ENCODE data around the gene CDC40.
A peak's percentile ranks its signal among the peaks of the same experiment; 100 is the strongest.

The CDC40 gene

DNA sequence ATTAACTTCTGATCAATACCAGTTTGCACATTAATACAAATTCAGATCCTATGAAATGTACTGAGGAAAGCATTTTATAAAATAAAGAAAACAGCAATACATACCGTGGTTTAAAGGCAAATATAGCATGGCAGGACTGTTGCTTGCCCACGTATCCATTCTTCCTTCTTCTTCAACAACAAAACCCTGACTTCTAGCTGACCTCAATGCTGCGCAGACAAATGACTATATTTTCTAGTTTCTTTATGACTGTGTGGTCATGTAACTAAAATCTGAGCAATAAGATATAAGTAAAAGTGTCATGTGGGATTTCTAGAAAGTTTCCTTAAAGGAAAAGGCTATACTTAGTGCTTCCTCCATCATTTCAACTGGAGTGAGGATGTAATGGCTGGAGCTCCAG, 85.0 kb downstream of the CDC40 start (continued):
- TF ChIP-seq TOX (CRISPR knock-in tag; IDR thresholded peaks at IDR 0.05; ENCODE audit: borderline replicate concordance): no peak
- no peak for TF ChIP-seq ZFP3 (CRISPR knock-in tag; IDR thresholded peaks at IDR 0.05)
- no peak for TF ChIP-seq ZNF565 (CRISPR knock-in tag; conservative IDR thresholded peaks at IDR 0.05; ENCODE audit: low read depth)
- no peak for TF ChIP-seq RARB (CRISPR knock-in tag; IDR thresholded peaks at IDR 0.05)

DNA sequence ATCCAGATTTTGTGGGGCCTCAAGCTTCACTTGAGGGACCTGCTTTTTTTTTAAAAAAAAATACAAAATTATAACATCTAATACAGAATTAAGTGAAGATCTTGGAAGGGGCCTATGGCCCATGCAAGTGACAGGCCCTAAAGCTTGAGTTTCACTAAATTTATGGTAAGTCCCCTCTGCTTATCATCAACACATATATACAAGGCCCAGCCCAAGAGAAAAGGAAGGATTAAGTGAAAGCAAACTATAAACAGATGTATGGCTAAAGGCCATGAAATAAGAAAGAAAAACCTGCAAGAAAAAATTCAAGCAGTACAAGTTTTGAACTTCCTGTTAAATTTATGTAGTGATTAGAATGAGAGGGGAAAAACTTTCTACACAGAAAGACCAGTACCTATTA, 86.8 kb downstream of the CDC40 start:
- TF ChIP-seq RARB (CRISPR knock-in tag; IDR thresholded peaks at IDR 0.05) (no peak), OSR1 (CRISPR knock-in tag; IDR thresholded peaks at IDR 0.05) (no peak), TOX (CRISPR knock-in tag; IDR thresholded peaks at IDR 0.05; ENCODE audit: borderline replicate concordance) (no peak), CSDC2 (CRISPR knock-in tag; IDR thresholded peaks at IDR 0.05) (no peak), ISL1 (CRISPR knock-in tag; IDR thresholded peaks at IDR 0.05) (no peak), ZNF8 (CRISPR knock-in tag; IDR thresholded peaks at IDR 0.05) (no peak), SNAI2 (CRISPR knock-in tag; IDR thresholded peaks at IDR 0.05) (no peak), ZFP30 (CRISPR knock-in tag; IDR thresholded peaks at IDR 0.05) (no peak), ZNF565 (CRISPR knock-in tag; conservative IDR thresholded peaks at IDR 0.05; ENCODE audit: low read depth) (no peak), BACH2 (CRISPR knock-in tag; IDR thresholded peaks at IDR 0.05; ENCODE audit: borderline replicate concordance) (no peak), ZFP3 (CRISPR knock-in tag; IDR thresholded peaks at IDR 0.05) (no peak), PPARA (CRISPR knock-in tag; IDR thresholded peaks at IDR 0.05; ENCODE audit: borderline replicate concordance) (no peak), TCF4 (CRISPR knock-in tag; IDR thresholded peaks at IDR 0.05; ENCODE audit: borderline replicate concordance) (no peak), ZNF70 (CRISPR knock-in tag; IDR thresholded peaks at IDR 0.05) (no peak), ZC3H10 (CRISPR knock-in tag; IDR thresholded peaks at IDR 0.05) (no peak), ARNTL (CRISPR knock-in tag; IDR thresholded peaks at IDR 0.05; ENCODE audit: borderline replicate concordance, low read depth) (no peak)
- TF ChIP-seq, protein P1, sequence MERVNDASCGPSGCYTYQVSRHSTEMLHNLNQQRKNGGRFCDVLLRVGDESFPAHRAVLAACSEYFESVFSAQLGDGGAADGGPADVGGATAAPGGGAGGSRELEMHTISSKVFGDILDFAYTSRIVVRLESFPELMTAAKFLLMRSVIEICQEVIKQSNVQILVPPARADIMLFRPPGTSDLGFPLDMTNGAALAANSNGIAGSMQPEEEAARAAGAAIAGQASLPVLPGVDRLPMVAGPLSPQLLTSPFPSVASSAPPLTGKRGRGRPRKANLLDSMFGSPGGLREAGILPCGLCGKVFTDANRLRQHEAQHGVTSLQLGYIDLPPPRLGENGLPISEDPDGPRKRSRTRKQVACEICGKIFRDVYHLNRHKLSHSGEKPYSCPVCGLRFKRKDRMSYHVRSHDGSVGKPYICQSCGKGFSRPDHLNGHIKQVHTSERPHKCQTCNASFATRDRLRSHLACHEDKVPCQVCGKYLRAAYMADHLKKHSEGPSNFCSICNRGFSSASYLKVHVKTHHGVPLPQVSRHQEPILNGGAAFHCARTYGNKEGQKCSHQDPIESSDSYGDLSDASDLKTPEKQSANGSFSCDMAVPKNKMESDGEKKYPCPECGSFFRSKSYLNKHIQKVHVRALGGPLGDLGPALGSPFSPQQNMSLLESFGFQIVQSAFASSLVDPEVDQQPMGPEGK (CRISPR knock-in tag; IDR thresholded peaks at IDR 0.05; ENCODE audit: borderline replicate concordance): no peak
- TF ChIP-seq, protein P2, sequence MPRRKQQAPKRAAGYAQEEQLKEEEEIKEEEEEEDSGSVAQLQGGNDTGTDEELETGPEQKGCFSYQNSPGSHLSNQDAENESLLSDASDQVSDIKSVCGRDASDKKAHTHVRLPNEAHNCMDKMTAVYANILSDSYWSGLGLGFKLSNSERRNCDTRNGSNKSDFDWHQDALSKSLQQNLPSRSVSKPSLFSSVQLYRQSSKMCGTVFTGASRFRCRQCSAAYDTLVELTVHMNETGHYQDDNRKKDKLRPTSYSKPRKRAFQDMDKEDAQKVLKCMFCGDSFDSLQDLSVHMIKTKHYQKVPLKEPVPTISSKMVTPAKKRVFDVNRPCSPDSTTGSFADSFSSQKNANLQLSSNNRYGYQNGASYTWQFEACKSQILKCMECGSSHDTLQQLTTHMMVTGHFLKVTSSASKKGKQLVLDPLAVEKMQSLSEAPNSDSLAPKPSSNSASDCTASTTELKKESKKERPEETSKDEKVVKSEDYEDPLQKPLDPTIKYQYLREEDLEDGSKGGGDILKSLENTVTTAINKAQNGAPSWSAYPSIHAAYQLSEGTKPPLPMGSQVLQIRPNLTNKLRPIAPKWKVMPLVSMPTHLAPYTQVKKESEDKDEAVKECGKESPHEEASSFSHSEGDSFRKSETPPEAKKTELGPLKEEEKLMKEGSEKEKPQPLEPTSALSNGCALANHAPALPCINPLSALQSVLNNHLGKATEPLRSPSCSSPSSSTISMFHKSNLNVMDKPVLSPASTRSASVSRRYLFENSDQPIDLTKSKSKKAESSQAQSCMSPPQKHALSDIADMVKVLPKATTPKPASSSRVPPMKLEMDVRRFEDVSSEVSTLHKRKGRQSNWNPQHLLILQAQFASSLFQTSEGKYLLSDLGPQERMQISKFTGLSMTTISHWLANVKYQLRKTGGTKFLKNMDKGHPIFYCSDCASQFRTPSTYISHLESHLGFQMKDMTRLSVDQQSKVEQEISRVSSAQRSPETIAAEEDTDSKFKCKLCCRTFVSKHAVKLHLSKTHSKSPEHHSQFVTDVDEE (CRISPR knock-in tag; IDR thresholded peaks at IDR 0.05): no peak
- TF ChIP-seq, protein P3, sequence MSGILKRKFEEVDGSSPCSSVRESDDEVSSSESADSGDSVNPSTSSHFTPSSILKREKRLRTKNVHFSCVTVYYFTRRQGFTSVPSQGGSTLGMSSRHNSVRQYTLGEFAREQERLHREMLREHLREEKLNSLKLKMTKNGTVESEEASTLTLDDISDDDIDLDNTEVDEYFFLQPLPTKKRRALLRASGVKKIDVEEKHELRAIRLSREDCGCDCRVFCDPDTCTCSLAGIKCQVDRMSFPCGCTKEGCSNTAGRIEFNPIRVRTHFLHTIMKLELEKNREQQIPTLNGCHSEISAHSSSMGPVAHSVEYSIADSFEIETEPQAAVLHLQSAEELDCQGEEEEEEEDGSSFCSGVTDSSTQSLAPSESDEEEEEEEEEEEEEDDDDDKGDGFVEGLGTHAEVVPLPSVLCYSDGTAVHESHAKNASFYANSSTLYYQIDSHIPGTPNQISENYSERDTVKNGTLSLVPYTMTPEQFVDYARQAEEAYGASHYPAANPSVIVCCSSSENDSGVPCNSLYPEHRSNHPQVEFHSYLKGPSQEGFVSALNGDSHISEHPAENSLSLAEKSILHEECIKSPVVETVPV (CRISPR knock-in tag; IDR thresholded peaks at IDR 0.05): no peak
- TF ChIP-seq, protein P4, sequence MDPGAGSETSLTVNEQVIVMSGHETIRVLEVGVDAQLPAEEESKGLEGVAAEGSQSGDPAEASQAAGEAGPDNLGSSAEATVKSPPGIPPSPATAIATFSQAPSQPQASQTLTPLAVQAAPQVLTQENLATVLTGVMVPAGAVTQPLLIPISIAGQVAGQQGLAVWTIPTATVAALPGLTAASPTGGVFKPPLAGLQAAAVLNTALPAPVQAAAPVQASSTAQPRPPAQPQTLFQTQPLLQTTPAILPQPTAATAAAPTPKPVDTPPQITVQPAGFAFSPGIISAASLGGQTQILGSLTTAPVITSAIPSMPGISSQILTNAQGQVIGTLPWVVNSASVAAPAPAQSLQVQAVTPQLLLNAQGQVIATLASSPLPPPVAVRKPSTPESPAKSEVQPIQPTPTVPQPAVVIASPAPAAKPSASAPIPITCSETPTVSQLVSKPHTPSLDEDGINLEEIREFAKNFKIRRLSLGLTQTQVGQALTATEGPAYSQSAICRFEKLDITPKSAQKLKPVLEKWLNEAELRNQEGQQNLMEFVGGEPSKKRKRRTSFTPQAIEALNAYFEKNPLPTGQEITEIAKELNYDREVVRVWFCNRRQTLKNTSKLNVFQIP (CRISPR knock-in tag; IDR thresholded peaks at IDR 0.05; ENCODE audit: borderline replicate concordance, low read depth): no peak
- no peak for ATAC-seq

DNA sequence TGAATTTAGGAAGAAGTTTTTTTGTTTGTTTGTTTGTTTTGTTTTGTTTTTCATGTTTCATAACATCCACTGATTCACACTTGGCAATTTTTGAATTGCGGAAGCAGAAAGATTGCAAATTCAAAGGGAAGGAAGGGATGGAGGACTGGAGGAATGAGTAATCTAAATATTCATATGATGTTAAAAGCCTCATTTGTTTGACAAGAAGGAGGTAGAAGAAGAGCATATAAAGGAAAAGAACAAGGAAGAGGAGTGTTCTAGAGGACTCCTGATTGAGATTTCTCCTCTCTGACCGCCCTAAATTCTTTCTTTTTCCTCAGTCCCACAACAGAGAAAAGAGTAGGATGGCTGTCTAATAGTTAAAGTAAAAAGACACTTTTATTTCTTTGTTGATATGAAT, 89.4 kb downstream of the CDC40 start:
- ATAC-seq: no peak
- TF ChIP-seq BACH2 (CRISPR knock-in tag; IDR thresholded peaks at IDR 0.05; ENCODE audit: borderline replicate concordance) (no peak), SNAI2 (CRISPR knock-in tag; IDR thresholded peaks at IDR 0.05) (no peak)

DNA sequence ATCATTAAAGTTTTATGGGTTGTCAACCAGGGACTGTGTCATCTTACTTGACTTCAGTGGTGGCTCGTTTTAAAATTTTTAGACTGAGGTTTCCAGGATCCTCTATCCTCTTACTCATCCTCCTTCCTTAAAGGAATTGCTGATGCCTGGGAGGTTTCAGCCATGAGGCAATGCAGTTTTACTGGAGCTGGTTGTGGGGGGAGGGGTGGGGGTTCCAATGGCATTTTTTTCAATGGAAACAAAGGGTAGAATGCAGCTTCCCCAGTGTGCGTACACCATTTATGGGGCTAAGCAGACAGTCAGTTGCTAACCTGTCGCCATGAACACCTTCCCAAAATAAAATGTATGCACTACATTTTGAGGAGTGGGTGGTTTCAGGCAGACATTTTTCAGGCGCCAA, 89.9 kb downstream of the CDC40 start:
- TF ChIP-seq PPARA (CRISPR knock-in tag; IDR thresholded peaks at IDR 0.05; ENCODE audit: borderline replicate concordance): no peak
- TF ChIP-seq ISL1 (CRISPR knock-in tag; IDR thresholded peaks at IDR 0.05): peak; percentile 9; the same call in 1 of the 2 replicates
- TF ChIP-seq, protein P4 (CRISPR knock-in tag; IDR thresholded peaks at IDR 0.05; ENCODE audit: borderline replicate concordance, low read depth): no peak
- no peak for TF ChIP-seq RARB (CRISPR knock-in tag; IDR thresholded peaks at IDR 0.05)
- ATAC-seq: peak; percentile 50; the same call in 2 of the 3 replicates

Measured in SK-N-SH treated with all-trans-retinoic acid at 6 μM for 48 hours (cell line).